ENCODE results near the gene SLC37A1.

The SLC37A1 gene

DNA sequence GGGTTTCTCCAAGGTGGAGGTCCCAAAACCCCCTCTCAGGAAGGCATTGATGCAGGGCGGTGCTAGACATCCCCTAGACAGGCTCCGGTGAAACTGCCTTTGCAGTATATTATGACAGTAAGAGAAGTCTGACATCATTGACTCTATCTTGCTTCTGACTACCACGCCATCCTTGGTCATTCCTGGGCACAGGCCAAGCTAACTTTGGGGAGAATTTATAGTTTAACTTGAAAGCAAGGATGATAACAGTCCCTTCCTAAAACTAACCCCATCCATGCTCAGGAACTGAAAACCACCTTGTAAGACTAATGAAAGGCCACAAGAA lies 47.9 kb upstream of the SLC37A1 start:
- H2AFZ ChIP-seq (ENCODE audit: low read depth, low read length): no peak overlapping the region
- no peak overlapping the region for H3K9ac ChIP-seq (ENCODE audit: low read depth, low read length)
- no peak for ATAC-seq (ENCODE audit: insufficient read depth, low read depth)
- no peak overlapping the region for H3K4me2 ChIP-seq (ENCODE audit: insufficient read depth, low read length)
- no peak overlapping the region for H3K4me3 ChIP-seq (ENCODE audit: low read depth in 1 of 2, low read length in 2 of 2)
- H3K4me1 ChIP-seq (ENCODE audit: insufficient read depth, low read length): peaks cover 48% of the 10 kb centered on the region
- no peak for DNase-seq
- no peaks in the 10 kb centered on the region for H3K36me3 ChIP-seq (ENCODE audit: insufficient read depth, low read length)
- no peaks in the 10 kb centered on the region for H3K79me2 ChIP-seq (ENCODE audit: insufficient read depth, low read length)
- H3K27ac ChIP-seq (ENCODE audit: low read length): no peak overlapping the region
- H3K27me3 ChIP-seq (ENCODE audit: insufficient read depth, low read length, poor library complexity): no peaks in the 10 kb centered on the region
- no peaks in the 10 kb centered on the region for H4K20me1 ChIP-seq (ENCODE audit: insufficient read depth, low read length)
- no peaks in the 10 kb centered on the region for H3K9me3 ChIP-seq (ENCODE audit: insufficient read depth, low read length, severe bottlenecking)
- no peak for TF ChIP-seq EZH2 (IDR thresholded peaks at IDR 0.05; ENCODE audit: borderline replicate concordance, low read depth, low read length, severe bottlenecking)
- TF ChIP-seq, protein P1, sequence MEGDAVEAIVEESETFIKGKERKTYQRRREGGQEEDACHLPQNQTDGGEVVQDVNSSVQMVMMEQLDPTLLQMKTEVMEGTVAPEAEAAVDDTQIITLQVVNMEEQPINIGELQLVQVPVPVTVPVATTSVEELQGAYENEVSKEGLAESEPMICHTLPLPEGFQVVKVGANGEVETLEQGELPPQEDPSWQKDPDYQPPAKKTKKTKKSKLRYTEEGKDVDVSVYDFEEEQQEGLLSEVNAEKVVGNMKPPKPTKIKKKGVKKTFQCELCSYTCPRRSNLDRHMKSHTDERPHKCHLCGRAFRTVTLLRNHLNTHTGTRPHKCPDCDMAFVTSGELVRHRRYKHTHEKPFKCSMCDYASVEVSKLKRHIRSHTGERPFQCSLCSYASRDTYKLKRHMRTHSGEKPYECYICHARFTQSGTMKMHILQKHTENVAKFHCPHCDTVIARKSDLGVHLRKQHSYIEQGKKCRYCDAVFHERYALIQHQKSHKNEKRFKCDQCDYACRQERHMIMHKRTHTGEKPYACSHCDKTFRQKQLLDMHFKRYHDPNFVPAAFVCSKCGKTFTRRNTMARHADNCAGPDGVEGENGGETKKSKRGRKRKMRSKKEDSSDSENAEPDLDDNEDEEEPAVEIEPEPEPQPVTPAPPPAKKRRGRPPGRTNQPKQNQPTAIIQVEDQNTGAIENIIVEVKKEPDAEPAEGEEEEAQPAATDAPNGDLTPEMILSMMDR (IDR thresholded peaks at IDR 0.05; ENCODE audit: borderline replicate concordance, extremely low read depth, low read length, poor library complexity, severe bottlenecking): no peak

- no peaks in the 10 kb centered on the region for H4K20me1 ChIP-seq (ENCODE audit: insufficient read depth, low read length)
- TF ChIP-seq EZH2 (IDR thresholded peaks at IDR 0.05; ENCODE audit: borderline replicate concordance, low read depth, low read length, severe bottlenecking): no peak
- TF ChIP-seq, protein P1 (IDR thresholded peaks at IDR 0.05; ENCODE audit: borderline replicate concordance, extremely low read depth, low read length, poor library complexity, severe bottlenecking): no peak
- H3K9me3 ChIP-seq (ENCODE audit: insufficient read depth, low read length, severe bottlenecking): no peaks in the 10 kb centered on the region
- H3K4me2 ChIP-seq (ENCODE audit: insufficient read depth, low read length): no peak overlapping the region
- no peak overlapping the region for H2AFZ ChIP-seq (ENCODE audit: low read depth, low read length)
- no peak overlapping the region for H3K9ac ChIP-seq (ENCODE audit: low read depth, low read length)
- no peaks in the 10 kb centered on the region for H3K79me2 ChIP-seq (ENCODE audit: insufficient read depth, low read length)
- no peak for ATAC-seq (ENCODE audit: insufficient read depth, low read depth)
- no peak overlapping the region for H3K27ac ChIP-seq (ENCODE audit: low read length)
- peaks cover 38% of the 10 kb centered on the region for H3K4me1 ChIP-seq (ENCODE audit: insufficient read depth, low read length)
- DNase-seq: no peak
- H3K4me3 ChIP-seq (ENCODE audit: low read depth in 1 of 2, low read length in 2 of 2): no peak overlapping the region
- H3K27me3 ChIP-seq (ENCODE audit: insufficient read depth, low read length, poor library complexity): no peaks in the 10 kb centered on the region
- no peaks in the 10 kb centered on the region for H3K36me3 ChIP-seq (ENCODE audit: insufficient read depth, low read length)
Observed at GRCh38 chr21:42466700-42467099, 47.0 kb upstream of the SLC37A1 start.

GRCh38 chr21:42467140-42467983 lies 46.3 kb upstream of the SLC37A1 start:
- no peak overlapping the region for H3K4me2 ChIP-seq (ENCODE audit: insufficient read depth, low read length)
- peaks cover 32% of the 10 kb centered on the region for H3K4me1 ChIP-seq (ENCODE audit: insufficient read depth, low read length)
- H3K36me3 ChIP-seq (ENCODE audit: insufficient read depth, low read length): no peaks in the 10 kb centered on the region
- H3K27ac ChIP-seq (ENCODE audit: low read length): no peak overlapping the region
- H2AFZ ChIP-seq (ENCODE audit: low read depth, low read length): no peak overlapping the region
- no peaks in the 10 kb centered on the region for H3K27me3 ChIP-seq (ENCODE audit: insufficient read depth, low read length, poor library complexity)
- no peak overlapping the region for H3K9ac ChIP-seq (ENCODE audit: low read depth, low read length)
- DNase-seq (no peak), ATAC-seq (ENCODE audit: insufficient read depth, low read depth) (peak; percentile 46; the same call in 1 of the 3 replicates)
- TF ChIP-seq, protein P1 (IDR thresholded peaks at IDR 0.05; ENCODE audit: borderline replicate concordance, extremely low read depth, low read length, poor library complexity, severe bottlenecking): peak; percentile 55
- TF ChIP-seq EZH2 (IDR thresholded peaks at IDR 0.05; ENCODE audit: borderline replicate concordance, low read depth, low read length, severe bottlenecking): no peak
- no peaks in the 10 kb centered on the region for H3K79me2 ChIP-seq (ENCODE audit: insufficient read depth, low read length)
- no peak overlapping the region for H3K4me3 ChIP-seq (ENCODE audit: low read depth in 1 of 2, low read length in 2 of 2)
- H3K9me3 ChIP-seq (ENCODE audit: insufficient read depth, low read length, severe bottlenecking): no peaks in the 10 kb centered on the region
- H4K20me1 ChIP-seq (ENCODE audit: insufficient read depth, low read length): no peaks in the 10 kb centered on the region
